HepG2 (cell line): ENCODE data around the gene SSBP1. TPM values are rescaled to one million over a fixed set of nuclear protein-coding genes. Genes with fewer than 3 reads are reported as not detected.

Source experiments
- ATAC-seq: fragments of 200-7000 bp; cut with Tn5 transposase; 3 replicates; pipeline ENCODE4 v1.9.1; 2020; ENCODE audit warnings: mild to moderate bottlenecking, moderate library complexity
- BruUV-seq: library from RNA; stranded (reverse); fragments of 400-500 nt; replicated peaks from 2 replicates; lab custom pipeline; 2021; lab: Mats Ljungman, UMichigan
- CTCF ChIA-PET: fragments of 300-600 bp; formaldehyde crosslinking; extraction: SDS; loops from one replicate; lab custom pipeline; 2021; ENCODE audit warnings: low total read pairs, inconsistent platforms, low intra/inter-chr PET ratio; lab: Yijun Ruan, JAX
- POLR2A ChIA-PET: fragments of 350-600 bp; sonication (Branson Sonifier 250); formaldehyde crosslinking; loops from one replicate; lab custom pipeline; 2020; ENCODE audit warnings: antibody characterized with exemption, inconsistent platforms; lab: Yijun Ruan, JAX
- DNase-seq: peaks from one replicate; pipeline ENCODE4 v3.0.0-alpha.2; 2015; ENCODE audit warnings: low spot score
- FAIRE-seq: peaks from 3 replicates; lab custom pipeline; 2011; peaks lifted over from hg19 to GRCh38; lab: Jason Lieb, UNC
- H2AFZ ChIP-seq: one replicate; pipeline ENCODE4 v1.6.1; 2011; ENCODE audit warnings: low read length, inconsistent platforms
- H3K27ac ChIP-seq: fragments of 300-600 bp; 3 replicates; pipeline ENCODE4 v1.8.0; 2011; ENCODE audit warnings: mixed run types, mild to moderate bottlenecking, mixed read lengths, low read length, inconsistent platforms; ENCODE audit not compliant: insufficient read depth; ENCODE audit errors: extremely low read length
- H3K27me3 ChIP-seq, 2 experiments: fragments of 200-600 bp in 1 of 2; 2 replicates in 1 of 2; 3 replicates in 1 of 2; pipeline versions ENCODE4 v1.6.0 to v1.8.0; 2011; ENCODE audit warnings: low read length in 2 of 2, mild to moderate bottlenecking in 2 of 2, moderate library complexity in 2 of 2, inconsistent platforms in 1 of 2; ENCODE audit not compliant: insufficient read depth in 2 of 2, control insufficient read depth in 1 of 2
- H3K36me3 ChIP-seq, 2 experiments: fragments of 200-600 bp in 1 of 2; replicated peaks in 1 of 2; 2 replicates in 1 of 2; 3 replicates in 1 of 2; pipeline versions ENCODE4 v1.5.1 to v1.8.0; 2011; ENCODE audit warnings: low read length in 2 of 2, inconsistent platforms in 1 of 2; ENCODE audit not compliant: insufficient read depth in 2 of 2, control insufficient read depth in 1 of 2
- H3K4me1 ChIP-seq: 2 replicates; pipeline ENCODE4 v1.5.1; 2012; ENCODE audit warnings: low read length, inconsistent platforms; ENCODE audit not compliant: insufficient read depth
- H3K4me2 ChIP-seq: 2 replicates; pipeline ENCODE4 v1.6.0; 2011; ENCODE audit warnings: low read depth, low read length, inconsistent platforms
- H3K4me3 ChIP-seq, 3 experiments: fragments of 200-600 bp in 1 of 3; sonication (generic), shearing (Covaris generic) in 1 of 3; replicated peaks in 1 of 3; 2 replicates each; pipeline ENCODE4 v1.5.1; 2011 to 2016; ENCODE audit warnings: low read length in 3 of 3, inconsistent platforms in 2 of 3, low read depth in 2 of 3, mild to moderate bottlenecking in 2 of 3, control low read depth in 1 of 3, mixed read lengths in 1 of 3; ENCODE audit not compliant: insufficient read depth in 1 of 3
- H3K79me2 ChIP-seq: one replicate; pipeline ENCODE4 v1.6.1; 2011; ENCODE audit warnings: low read length, inconsistent platforms; ENCODE audit not compliant: insufficient read depth
- H3K9ac ChIP-seq: 2 replicates; pipeline ENCODE4 v1.6.0; 2011; ENCODE audit warnings: mild to moderate bottlenecking, low read depth, low read length, inconsistent platforms; ENCODE audit not compliant: insufficient read depth
- H3K9me3 ChIP-seq: 2 replicates; pipeline ENCODE4 v1.5.1; 2012; ENCODE audit warnings: mild to moderate bottlenecking, low read length
- H4K20me1 ChIP-seq: 2 replicates; pipeline ENCODE4 v1.6.0; 2011; ENCODE audit warnings: inconsistent platforms, mild to moderate bottlenecking, low read length, moderate library complexity; ENCODE audit not compliant: insufficient read depth
- BHLHE40 ChIP-seq: IDR thresholded peaks from 2 replicates; pipeline ENCODE4 v1.6.1; 2011; ENCODE audit warnings: low read length, improper control_type of control experiment
- E2F1 ChIP-seq: sonication (generic); formaldehyde crosslinking; IDR thresholded peaks from 2 replicates; pipeline ENCODE4 v1.5.0; 2020; ENCODE audit warnings: missing genetic modification reagents
- KAT8 ChIP-seq: IDR thresholded peaks from 2 replicates; pipeline ENCODE4 v1.6.1; 2016; ENCODE audit warnings: missing genetic modification reagents, missing compliant biosample characterization
- LBX2 ChIP-seq: sonication (generic); formaldehyde crosslinking; IDR thresholded peaks from 2 replicates; pipeline ENCODE4 v1.5.0; 2020; ENCODE audit warnings: missing genetic modification reagents, mild to moderate bottlenecking, borderline replicate concordance
- PAF1 ChIP-seq: IDR thresholded peaks from 2 replicates; pipeline ENCODE4 v1.6.1; 2016; ENCODE audit warnings: missing genetic modification reagents, missing compliant biosample characterization
- SNAPC2 ChIP-seq: sonication (generic); formaldehyde crosslinking; IDR thresholded peaks from 2 replicates; pipeline ENCODE4 v1.8.1; 2022; ENCODE audit warnings: mild to moderate bottlenecking, missing genetic modification reagents
- SP140L ChIP-seq: sonication (generic); formaldehyde crosslinking; IDR thresholded peaks from 2 replicates; pipeline ENCODE4 v1.4.0; 2020; ENCODE audit warnings: missing genetic modification reagents, borderline replicate concordance
- TFE3 ChIP-seq: IDR thresholded peaks from 2 replicates; pipeline ENCODE4 v1.6.1; 2016
- ZFAT ChIP-seq: sonication (generic); formaldehyde crosslinking; conservative IDR thresholded peaks from 2 replicates; pipeline ENCODE4 v1.8.1; 2023; ENCODE audit warnings: missing genetic modification reagents, inconsistent platforms
- ZNF547 ChIP-seq: sonication (generic); formaldehyde crosslinking; IDR thresholded peaks from 2 replicates; pipeline ENCODE4 v1.5.1; 2020; ENCODE audit warnings: mild to moderate bottlenecking, missing genetic modification reagents
- WGBS: methylation state at CpG from one replicate; pipeline ENCODE4 v1.1.6; 2017; ENCODE audit warnings: low lambda C conversion rate; 5-methylcytosine and 5-hydroxymethylcytosine counted together
- in situ Hi-C: cut with HindIII; loops from 2 replicates; pipeline ENCODE4 v1.10.0; 2017; ENCODE audit warnings: low pct_unique_long_range_greater_than_20kb; ENCODE audit not compliant: extremely low pct_ligation_motif_present
- intact Hi-C: fragments of 100-400 bp; cut with micrococcal nuclease; formaldehyde crosslinking; loops from one replicate; pipeline ENCODE4 v1.10.0; 2022; ENCODE audit not compliant: unreplicated experiment
- polyA plus RNA-seq, 8 experiments: library from polyadenylated mRNA; depleted of rRNA in 3 of 8; stranded (reverse) in 7 of 8; unstranded in 1 of 8; fragments of >200 nt; fragmentation: Illumina TruSeq in 4 of 8; extraction: Trizol in 4 of 8; gene quantifications; 2 replicates each; pipeline versions ENCODE4 v1.2.1 to v1.2.3, GENCODE V29; 2011 to 2016; ENCODE audit warnings: low read depth in 4 of 8, missing spikeins in 1 of 8, mixed read lengths in 1 of 8; ENCODE audit not compliant: insufficient read depth in 1 of 8
- total RNA-seq, 5 experiments: library from RNA; depleted of rRNA; stranded (reverse); fragments of >200 nt; fragmentation: Illumina TruSeq; extraction: Trizol; gene quantifications; 2 replicates each; pipeline ENCODE4 v1.2.3, GENCODE V29; 2016; ENCODE audit warnings: low read depth in 1 of 5

Gene SSBP1
- total and polyA plus RNA-seq, 2 of the 13 experiments (the other 11 are each of a cell fraction or from before 2014, with no cell fraction given) = 64.4 to 254 TPM

DNA sequence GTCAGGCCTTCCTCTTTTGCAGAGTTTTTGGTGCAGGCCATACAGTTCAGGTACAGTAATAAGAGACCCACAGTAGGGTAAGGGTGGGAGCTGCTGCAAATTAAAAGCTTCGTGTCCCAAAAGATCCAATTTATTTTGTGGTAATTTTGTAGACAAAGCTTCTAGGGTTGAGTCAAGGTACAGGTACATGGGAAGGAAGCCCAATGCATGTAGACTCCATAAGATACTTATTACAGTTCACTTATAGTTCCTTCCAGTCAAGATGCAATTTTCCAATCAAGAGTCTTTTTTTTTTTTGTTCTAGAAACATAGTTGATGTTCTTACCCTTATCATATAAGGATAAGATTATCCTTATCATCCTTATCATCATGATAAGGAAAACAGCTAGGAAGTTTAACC is 38.2 kb downstream of the SSBP1 start, which contains the start of gene TAS2R4:
Gene TAS2R4 (plus strand): TSS at position 301 of the 400 bp plus-strand sequence. CDS start 1,815 bp downstream, outside the sequence.
- in situ Hi-C loops = no loop called here
- Histone ChIP-seq H3K4me2 (no peak within 1 kb of the TSS), H3K9me3 (0 out of 2 replicates have a peak, but pooled peaks cover 5% of the 10 kb centered on the region), H3K27me3 (no peaks in the 10 kb centered on the region), H3K4me3 (no peak within 1 kb of the TSS), H3K9ac (no peak within 1 kb of the TSS), H3K36me3 (peaks cover 4 to 32% of the 10 kb centered on the region in 2 experiments; a peak in 4 of 5 replicates), H2AFZ (no peak within 1 kb of the TSS), H3K4me1 (no peaks in the 10 kb centered on the region), H3K79me2 (no peaks in the 10 kb centered on the region), H3K27ac (no peak within 1 kb of the TSS), H4K20me1 (no peaks in the 10 kb centered on the region)
- POLR2A ChIA-PET = no interaction called here
- TF ChIP-seq BHLHE40 (no peak), ZNF547 (CRISPR knock-in tag) (no peak), PAF1 (CRISPR knock-in tag) (no peak), ZFAT (CRISPR knock-in tag) (no peak), TFE3 (CRISPR knock-in tag) (no peak), LBX2 (CRISPR knock-in tag) (no peak), SP140L (no peak), SNAPC2 (CRISPR knock-in tag) (no peak), KAT8 (no peak), E2F1 (CRISPR knock-in tag) (no peak)
- intact Hi-C loops = no loop called here
- CTCF ChIA-PET = no interaction called here
- DNase-seq = no peak
- no peak for ATAC-seq
- no TSS peak for BruUV-seq
- 100% methylated on average over 1 of the region's 1 CpG for WGBS
- no peak for FAIRE-seq
